T-helper 1 cell (primary cell): ENCODE results near the gene LATS2.
"Not testable (repeated sequence)": the region's sequence is repeated elsewhere in the genome, so short reads cannot be mapped to it uniquely, and the experiment has no call there.

ENCODE experiments used
- DNase-seq, 5 donors: peaks; one replicate each; pipeline ENCODE4 v3.0.0-alpha.2; 2012 to 2020

The LATS2 gene

GRCh38 chr13:20989656-20990321, 71.6 kb downstream of the LATS2 start:
- no peak for DNase-seq

- no peak for DNase-seq
Observed at GRCh38 chr13:20988909-20989655, 72.3 kb downstream of the LATS2 start.

GRCh38 chr13:20988033-20988908, 73.1 kb downstream of the LATS2 start:
- DNase-seq = no peak

- no peak for DNase-seq
Observed at GRCh38 chr13:20987599-20987998, 73.8 kb downstream of the LATS2 start.

- DNase-seq = no peak
Observed at GRCh38 chr13:20984879-20985278, 76.5 kb downstream of the LATS2 start.

- DNase-seq = no peak
Observed at GRCh38 chr13:20983386-20983785, 78.0 kb downstream of the LATS2 start.

GRCh38 chr13:20981370-20982095, 79.9 kb downstream of the LATS2 start:
- no peak for DNase-seq

GRCh38 chr13:20980899-20981298, 80.5 kb downstream of the LATS2 start:
- DNase-seq = no peak

- DNase-seq = no peak
Observed at GRCh38 chr13:20980430-20980829, 81.0 kb downstream of the LATS2 start.

GRCh38 chr13:20977394-20977793, 84.0 kb downstream of the LATS2 start:
- DNase-seq = no peak

- no peak for DNase-seq
Observed at GRCh38 chr13:20974981-20975585, 86.3 kb downstream of the LATS2 start.

GRCh38 chr13:20973886-20974425, 87.4 kb downstream of the LATS2 start:
- DNase-seq = no peak

GRCh38 chr13:20972731-20973130, 88.7 kb downstream of the LATS2 start:
- no peak for DNase-seq

- DNase-seq = peak in 1 of 5 donors; percentile 14
Observed at GRCh38 chr13:20969182-20969581, 92.2 kb downstream of the LATS2 start.

- no peak for DNase-seq
Observed at GRCh38 chr13:20968745-20969144, 92.6 kb downstream of the LATS2 start.

GRCh38 chr13:20967340-20967739, 94.0 kb downstream of the LATS2 start:
- DNase-seq = no peak

- no peak for DNase-seq
Observed at GRCh38 chr13:20964904-20965303, 96.5 kb downstream of the LATS2 start.

- DNase-seq = not testable (repeated sequence)
Observed at GRCh38 chr13:20961663-20962062, 99.7 kb downstream of the LATS2 start.

- no peak for DNase-seq
Observed at GRCh38 chr13:20960663-20961309, 100.6 kb downstream of the LATS2 start.

GRCh38 chr13:20957049-20957620, 104.3 kb downstream of the LATS2 start:
- DNase-seq = not testable (repeated sequence)

- DNase-seq = no peak
Observed at GRCh38 chr13:20955496-20955895, 105.9 kb downstream of the LATS2 start.
